ENCODE data around the gene RUNX1.

GRCh38 chr21:34805157-34805556, 243.9 kb downstream of the RUNX1 start:
- TF ChIP-seq CTCF (IDR thresholded peaks at IDR 0.05) (no peak), POLR2A (IDR thresholded peaks at IDR 0.05) (no peak)
